Caco-2 (cell line): ENCODE measurements around the gene OR6K2. TPM values are rescaled to one million over a fixed set of nuclear protein-coding genes. Genes with fewer than 3 reads are reported as not detected.
"Not testable (repeated sequence)": the region's sequence is repeated elsewhere in the genome, so short reads cannot be mapped to it uniquely, and the experiment has no call there.

ENCODE experiments used
- BruUV-seq: library from RNA; stranded (reverse); fragments of 400-500 nt; replicated peaks from 2 replicates; lab custom pipeline; 2021; lab: Mats Ljungman, UMichigan
- CTCF ChIA-PET: fragments of 300-600 bp; sonication (Branson Sonifier 250); formaldehyde crosslinking; loops from one replicate; lab custom pipeline; 2022; ENCODE audit warnings: antibody characterized with exemption; lab: Charles Lee
- POLR2A ChIA-PET: fragments of 300-600 bp; sonication (Branson Sonifier 250); formaldehyde crosslinking; loops from one replicate; lab custom pipeline; 2022; ENCODE audit warnings: antibody characterized with exemption; lab: Charles Lee
- DNase-seq, 2 experiments: peaks; one replicate each; pipeline versions ENCODE4 v3.0.0 to v3.0.0-alpha.2; 2020 to 2022
- H3K27me3 ChIP-seq: replicated peaks from 2 replicates; pipeline ENCODE4 v1.6.0; 2011; ENCODE audit warnings: low read length; ENCODE audit not compliant: control insufficient read depth, insufficient read depth
- H3K36me3 ChIP-seq: 2 replicates; pipeline ENCODE4 v1.5.1; 2011; ENCODE audit warnings: low read length; ENCODE audit not compliant: control insufficient read depth, insufficient read depth
- H3K4me1 ChIP-seq: fragments of 250-450 bp; sonication (Bioruptor Pico); 2 replicates; pipeline ENCODE4 v1.5.1; 2020; ENCODE audit warnings: mild to moderate bottlenecking
- H3K4me3 ChIP-seq: 2 replicates; pipeline ENCODE4 v1.5.1; 2011; ENCODE audit warnings: low read depth, mild to moderate bottlenecking, control low read depth, low read length
- H3K9me3 ChIP-seq: fragments of 250-450 bp; sonication (Bioruptor Pico); 2 replicates; pipeline ENCODE4 v1.5.1; 2020; ENCODE audit warnings: mild to moderate bottlenecking, moderate library complexity
- H3K27ac Mint-ChIP-seq: one replicate; pipeline ENCODE4 v1.8.0; 2022; ENCODE audit warnings: mixed read lengths; ENCODE audit not compliant: unreplicated experiment
- H3K27me3 Mint-ChIP-seq: one replicate; pipeline ENCODE4 v1.8.0; 2022; ENCODE audit warnings: mixed read lengths; ENCODE audit not compliant: insufficient read depth, unreplicated experiment
- H3K36me3 Mint-ChIP-seq: one replicate; pipeline ENCODE4 v1.8.0; 2022; ENCODE audit warnings: mild to moderate bottlenecking, mixed read lengths; ENCODE audit not compliant: insufficient read depth, unreplicated experiment
- H3K4me1 Mint-ChIP-seq: one replicate; pipeline ENCODE4 v1.8.0; 2022; ENCODE audit warnings: low read depth, mixed read lengths; ENCODE audit not compliant: unreplicated experiment
- H3K4me3 Mint-ChIP-seq: one replicate; pipeline ENCODE4 v1.8.0; 2022; ENCODE audit warnings: mild to moderate bottlenecking, moderate library complexity, mixed read lengths; ENCODE audit not compliant: unreplicated experiment
- H3K9me3 Mint-ChIP-seq: one replicate; pipeline ENCODE4 v1.8.0; 2022; ENCODE audit warnings: mixed read lengths; ENCODE audit not compliant: unreplicated experiment
- intact Hi-C: fragments of 100-400 bp; cut with micrococcal nuclease; formaldehyde crosslinking; loops from one replicate; pipeline ENCODE4 v1.10.0; 2022; ENCODE audit not compliant: unreplicated experiment
- total RNA-seq: library from RNA; stranded (reverse); gene quantifications from 2 replicates; pipeline ENCODE4 v1.2.3, GENCODE V29; 2022
- TF ChIP-seq, protein P1 (sequence below), 2 experiments: fragments of 200-600 bp in 1 of 2; IDR thresholded peaks; 1 replicate in 1 of 2; 2 replicates in 1 of 2; pipeline versions ENCODE4 v1.5.1 to v1.8.0; 2011 to 2022; ENCODE audit warnings: antibody characterized with exemption in 1 of 2, control low read depth in 1 of 2, inconsistent platforms in 1 of 2, low read depth in 1 of 2, low read length in 1 of 2, mild to moderate bottlenecking in 1 of 2, moderate library complexity in 1 of 2; ENCODE audit not compliant: insufficient read depth in 1 of 2, severe bottlenecking in 1 of 2, unreplicated experiment in 1 of 2

The OR6K2 gene
- total RNA-seq, 1 experiment from 2014 or later, result not detected

DNA sequence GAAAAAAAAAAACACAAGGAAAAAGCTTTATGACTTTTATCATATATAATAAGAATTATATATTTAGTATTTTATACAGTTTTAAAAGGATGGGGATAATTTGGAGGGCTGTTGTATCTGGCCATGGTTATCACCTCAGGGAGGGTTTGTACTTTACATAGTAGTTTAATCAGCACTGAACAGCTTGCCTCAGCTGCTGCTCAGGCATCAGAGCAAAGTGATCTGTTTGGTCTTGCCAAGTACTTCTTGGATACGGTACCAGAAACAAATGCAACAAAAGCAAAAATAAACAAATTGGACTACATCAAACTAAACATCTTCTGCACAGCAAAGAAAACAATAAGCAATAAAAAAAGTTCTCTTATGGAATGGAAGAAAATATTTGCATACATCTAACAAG lies 11.3 kb downstream of the OR6K2 start:
- TF ChIP-seq, protein P1, sequence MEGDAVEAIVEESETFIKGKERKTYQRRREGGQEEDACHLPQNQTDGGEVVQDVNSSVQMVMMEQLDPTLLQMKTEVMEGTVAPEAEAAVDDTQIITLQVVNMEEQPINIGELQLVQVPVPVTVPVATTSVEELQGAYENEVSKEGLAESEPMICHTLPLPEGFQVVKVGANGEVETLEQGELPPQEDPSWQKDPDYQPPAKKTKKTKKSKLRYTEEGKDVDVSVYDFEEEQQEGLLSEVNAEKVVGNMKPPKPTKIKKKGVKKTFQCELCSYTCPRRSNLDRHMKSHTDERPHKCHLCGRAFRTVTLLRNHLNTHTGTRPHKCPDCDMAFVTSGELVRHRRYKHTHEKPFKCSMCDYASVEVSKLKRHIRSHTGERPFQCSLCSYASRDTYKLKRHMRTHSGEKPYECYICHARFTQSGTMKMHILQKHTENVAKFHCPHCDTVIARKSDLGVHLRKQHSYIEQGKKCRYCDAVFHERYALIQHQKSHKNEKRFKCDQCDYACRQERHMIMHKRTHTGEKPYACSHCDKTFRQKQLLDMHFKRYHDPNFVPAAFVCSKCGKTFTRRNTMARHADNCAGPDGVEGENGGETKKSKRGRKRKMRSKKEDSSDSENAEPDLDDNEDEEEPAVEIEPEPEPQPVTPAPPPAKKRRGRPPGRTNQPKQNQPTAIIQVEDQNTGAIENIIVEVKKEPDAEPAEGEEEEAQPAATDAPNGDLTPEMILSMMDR (IDR thresholded peaks at IDR 0.05; ENCODE audit: insufficient read depth in 1 of 2, low read depth in 1 of 2, low read length in 1 of 2, severe bottlenecking in 1 of 2, unreplicated experiment in 1 of 2), result no peak
- Mint-ChIP-seq H3K27ac (no peak overlapping the region), H3K9me3 (no peaks in the 10 kb centered on the region), H3K4me1 (no peaks in the 10 kb centered on the region), H3K36me3 (no peaks in the 10 kb centered on the region), H3K27me3 (no peaks in the 10 kb centered on the region), H3K4me3 (no peak overlapping the region)
- no peaks in the 10 kb centered on the region for H3K36me3 ChIP-seq
- DNase-seq, result no peak
- no peaks in the 10 kb centered on the region for H3K4me1 ChIP-seq
- POLR2A ChIA-PET, result no interaction called here
- intact Hi-C loops, result no loop called here
- BruUV-seq, result no TSS peak
- CTCF ChIA-PET, result no interaction called here
- H3K4me3 ChIP-seq, result no peak overlapping the region
- H3K9me3 ChIP-seq, result no peaks in the 10 kb centered on the region
- H3K27me3 ChIP-seq, result no peaks in the 10 kb centered on the region

DNA sequence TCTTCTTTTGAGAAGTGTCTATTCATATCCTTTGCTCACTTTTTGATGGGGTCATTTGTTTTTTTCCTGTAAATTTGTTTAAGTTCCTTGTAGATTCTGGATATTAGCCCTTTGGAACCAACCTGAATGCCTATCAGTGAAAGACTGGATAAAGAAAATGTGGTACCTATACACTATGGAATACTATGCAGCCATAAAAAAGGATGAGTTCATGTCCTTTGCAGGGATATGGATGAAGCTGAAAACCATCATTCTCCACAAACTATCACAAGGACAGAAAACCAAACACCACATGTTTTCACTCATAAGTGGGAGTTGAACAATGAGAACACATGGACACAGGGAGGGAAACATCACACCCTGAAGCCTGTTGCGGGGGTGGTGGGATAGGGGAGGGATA lies 12.1 kb downstream of the OR6K2 start:
- H3K4me3 ChIP-seq, H3K9me3 Mint-ChIP-seq, H3K4me3 Mint-ChIP-seq, CTCF ChIA-PET, H3K4me1 ChIP-seq, BruUV-seq, H3K27me3 ChIP-seq, H3K4me1 Mint-ChIP-seq, H3K27ac Mint-ChIP-seq, H3K36me3 Mint-ChIP-seq, intact Hi-C loops, DNase-seq, H3K9me3 ChIP-seq, H3K36me3 ChIP-seq, H3K27me3 Mint-ChIP-seq, POLR2A ChIA-PET: not testable (repeated sequence)

DNA sequence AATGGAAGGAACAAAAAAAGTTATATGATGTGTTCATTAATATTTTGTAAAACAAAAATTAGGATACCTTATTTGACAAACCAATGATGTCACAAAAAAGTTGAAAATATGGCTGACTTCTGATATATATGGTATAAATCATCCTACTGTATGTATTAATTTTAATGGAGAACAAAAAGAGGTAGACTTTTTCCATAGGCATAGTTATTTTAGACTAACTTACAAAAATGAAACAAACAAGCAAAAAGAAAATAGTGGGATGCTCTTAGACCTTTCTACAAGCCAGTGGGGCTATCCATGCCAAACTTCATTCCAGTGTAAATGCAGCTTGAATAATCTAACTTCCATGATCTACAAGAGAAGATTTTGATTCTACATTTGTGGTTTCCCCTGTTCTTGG lies 13.4 kb downstream of the OR6K2 start:
- Histone ChIP-seq H3K4me3 (no peak overlapping the region), H3K4me1 (no peaks in the 10 kb centered on the region), H3K27me3 (no peaks in the 10 kb centered on the region), H3K36me3 (no peaks in the 10 kb centered on the region), H3K9me3 (no peaks in the 10 kb centered on the region)
- Mint-ChIP-seq H3K4me3 (no peak overlapping the region), H3K27ac (no peak overlapping the region), H3K36me3 (no peaks in the 10 kb centered on the region), H3K27me3 (peaks cover 5% of the 10 kb centered on the region), H3K9me3 (no peaks in the 10 kb centered on the region), H3K4me1 (no peaks in the 10 kb centered on the region)
- ChIA-PET POLR2A (no interaction called here), CTCF (no interaction called here)
- no TSS peak for BruUV-seq
- DNase-seq, result no peak
- TF ChIP-seq, protein P1 (IDR thresholded peaks at IDR 0.05; ENCODE audit: insufficient read depth in 1 of 2, low read depth in 1 of 2, low read length in 1 of 2, severe bottlenecking in 1 of 2, unreplicated experiment in 1 of 2), result no peak
- intact Hi-C loops, result no loop called here
